ENCODE data around the gene PRRT4. TPM values are rescaled to one million over a fixed set of nuclear protein-coding genes. Genes with fewer than 3 reads are reported as not detected.
A peak's percentile ranks its signal among the peaks of the same experiment; 100 is the strongest.

PRRT4 gene
- total RNA-seq, 1 donor from 2014 or later, result 0.21 TPM

DNA sequence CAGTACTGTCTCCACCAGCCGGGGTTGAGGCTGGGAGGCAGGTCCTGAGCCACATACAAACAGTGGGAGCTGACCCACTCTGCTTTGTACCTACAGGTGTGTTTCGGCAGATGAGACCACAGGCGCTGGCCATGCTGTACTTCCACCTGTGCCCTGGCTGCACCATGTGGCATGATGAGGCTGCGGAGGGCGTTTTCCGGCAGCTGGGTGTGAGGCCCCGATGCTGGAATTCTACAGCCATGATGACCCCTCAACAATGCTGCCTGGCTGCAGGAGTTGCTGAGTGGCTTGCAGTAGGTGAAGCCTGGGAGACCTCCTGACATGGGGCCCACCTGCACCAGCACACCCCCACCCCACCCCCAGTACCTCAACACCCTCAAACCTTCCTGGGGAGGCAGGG lies 30.3 kb upstream of the PRRT4 start:
- intact Hi-C loops (cut with micrococcal nuclease), result no loop called here

GRCh38 chr7:128390871-128391565 lies 29.5 kb upstream of the PRRT4 start:
- no peaks in the 10 kb centered on the region for H3K9me3 Mint-ChIP-seq
- intact Hi-C loops (cut with micrococcal nuclease), result no loop called here
- no peaks in the 10 kb centered on the region for H3K36me3 Mint-ChIP-seq (ENCODE audit: low read depth)
- no peaks in the 10 kb centered on the region for H3K27me3 Mint-ChIP-seq (ENCODE audit: insufficient read depth)
- H3K4me1 Mint-ChIP-seq (ENCODE audit: low read depth), result no peaks in the 10 kb centered on the region
- no peak for DNase-seq (ENCODE audit: low spot score)
- H3K27ac Mint-ChIP-seq, result no peak overlapping the region
- H3K4me3 Mint-ChIP-seq, result no peak overlapping the region

More for the DNA sequence above, 30.3 kb upstream of the PRRT4 start:
- H3K4me3 Mint-ChIP-seq, result no peak overlapping the region
- no peaks in the 10 kb centered on the region for H3K27me3 Mint-ChIP-seq (ENCODE audit: insufficient read depth)
- DNase-seq (ENCODE audit: low spot score), result no peak
- no peaks in the 10 kb centered on the region for H3K4me1 Mint-ChIP-seq (ENCODE audit: low read depth)
- H3K27ac Mint-ChIP-seq, result no peak overlapping the region
- H3K9me3 Mint-ChIP-seq, result no peaks in the 10 kb centered on the region
- peaks cover 4% of the 10 kb centered on the region for H3K36me3 Mint-ChIP-seq (ENCODE audit: low read depth)

DNA sequence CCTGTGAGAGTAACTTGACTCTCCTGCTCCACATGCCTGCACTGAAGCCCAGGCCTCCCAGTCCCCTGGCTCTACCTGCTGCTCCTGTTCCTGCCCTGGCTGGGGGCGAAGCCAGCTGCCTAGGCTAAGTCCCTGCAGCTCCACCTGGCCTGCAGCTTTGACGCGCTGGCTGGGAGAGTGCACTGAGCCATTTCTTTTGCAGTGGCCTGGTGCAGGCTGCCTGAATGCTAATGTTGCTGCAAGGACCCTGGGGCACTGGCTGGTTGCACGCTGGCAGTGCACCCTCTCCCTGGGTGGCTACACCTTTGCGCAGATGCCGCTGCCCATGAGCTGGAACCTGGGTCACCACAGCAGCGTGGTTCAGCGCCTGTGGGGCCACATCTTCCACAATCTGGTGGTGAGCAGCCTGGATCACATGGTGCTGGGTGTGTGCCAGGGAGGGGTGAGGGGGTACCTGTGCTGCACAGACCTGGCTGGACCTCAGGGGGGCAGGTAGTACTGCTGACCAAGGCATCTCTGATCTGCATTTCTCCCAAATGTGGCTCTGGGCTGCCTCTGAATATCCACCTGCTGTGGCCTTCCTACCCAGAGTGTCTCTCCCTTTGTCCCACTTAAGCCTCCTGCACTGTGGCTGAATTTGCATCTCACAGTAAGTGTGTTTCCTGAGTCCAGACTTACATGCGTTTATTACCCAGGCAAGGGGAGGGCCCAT lies 28.3 kb upstream of the PRRT4 start:
- H3K4me3 Mint-ChIP-seq, result no peak overlapping the region
- no peaks in the 10 kb centered on the region for H3K4me1 Mint-ChIP-seq (ENCODE audit: low read depth)
- H3K27me3 Mint-ChIP-seq (ENCODE audit: insufficient read depth), result no peaks in the 10 kb centered on the region
- intact Hi-C loops (cut with micrococcal nuclease), result no loop called here
- H3K9me3 Mint-ChIP-seq, result no peaks in the 10 kb centered on the region
- DNase-seq (ENCODE audit: low spot score), result no peak
- H3K27ac Mint-ChIP-seq, result no peak overlapping the region
- no peaks in the 10 kb centered on the region for H3K36me3 Mint-ChIP-seq (ENCODE audit: low read depth)

GRCh38 chr7:128389085-128389617 lies 27.7 kb upstream of the PRRT4 start:
- no peak overlapping the region for H3K4me3 Mint-ChIP-seq
- intact Hi-C loops (cut with micrococcal nuclease), result no loop called here
- H3K27me3 Mint-ChIP-seq (ENCODE audit: insufficient read depth), result no peaks in the 10 kb centered on the region
- no peak overlapping the region for H3K27ac Mint-ChIP-seq
- no peaks in the 10 kb centered on the region for H3K36me3 Mint-ChIP-seq (ENCODE audit: low read depth)
- H3K4me1 Mint-ChIP-seq (ENCODE audit: low read depth), result no peaks in the 10 kb centered on the region
- no peak for DNase-seq (ENCODE audit: low spot score)
- no peaks in the 10 kb centered on the region for H3K9me3 Mint-ChIP-seq

DNA sequence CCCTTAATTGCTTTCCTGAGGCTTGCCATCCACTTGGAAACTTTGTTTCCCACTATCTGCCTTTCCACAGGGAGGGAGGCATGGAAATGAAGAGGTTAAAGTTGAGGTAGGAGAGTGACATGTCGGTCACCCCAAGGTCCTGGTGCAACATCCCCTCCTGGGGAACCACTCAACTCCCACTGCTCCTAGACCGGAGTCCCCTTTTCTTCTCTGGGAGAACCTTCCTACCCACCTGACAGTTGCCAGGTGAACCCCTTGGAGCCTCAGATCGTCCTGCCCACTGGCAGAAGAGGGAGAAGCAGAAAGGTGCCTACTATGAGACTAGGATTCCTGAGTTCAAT lies 26.6 kb upstream of the PRRT4 start:
- no peaks in the 10 kb centered on the region for H3K9me3 Mint-ChIP-seq
- DNase-seq (ENCODE audit: low spot score), result no peak
- no peaks in the 10 kb centered on the region for H3K4me1 Mint-ChIP-seq (ENCODE audit: low read depth)
- no peaks in the 10 kb centered on the region for H3K27me3 Mint-ChIP-seq (ENCODE audit: insufficient read depth)
- intact Hi-C loops (cut with micrococcal nuclease), result no loop called here
- no peaks in the 10 kb centered on the region for H3K36me3 Mint-ChIP-seq (ENCODE audit: low read depth)
- no peak overlapping the region for H3K27ac Mint-ChIP-seq
- no peak overlapping the region for H3K4me3 Mint-ChIP-seq

- no peaks in the 10 kb centered on the region for H3K4me1 Mint-ChIP-seq (ENCODE audit: low read depth)
- no peak overlapping the region for H3K4me3 Mint-ChIP-seq
- no peaks in the 10 kb centered on the region for H3K36me3 Mint-ChIP-seq (ENCODE audit: low read depth)
- DNase-seq (ENCODE audit: low spot score), result peak; percentile 43
- H3K27me3 Mint-ChIP-seq (ENCODE audit: insufficient read depth), result no peaks in the 10 kb centered on the region
- no peak overlapping the region for H3K27ac Mint-ChIP-seq
- no peaks in the 10 kb centered on the region for H3K9me3 Mint-ChIP-seq
- intact Hi-C loops (cut with micrococcal nuclease), result loop anchor here (1.0 to 2.0 kb wide), 2 partner anchors 25 to 40 kb away; no protein-coding TSS in a partner anchor
Measured at GRCh38 chr7:128387216-128388144, 26.0 kb upstream of the PRRT4 start.

DNA sequence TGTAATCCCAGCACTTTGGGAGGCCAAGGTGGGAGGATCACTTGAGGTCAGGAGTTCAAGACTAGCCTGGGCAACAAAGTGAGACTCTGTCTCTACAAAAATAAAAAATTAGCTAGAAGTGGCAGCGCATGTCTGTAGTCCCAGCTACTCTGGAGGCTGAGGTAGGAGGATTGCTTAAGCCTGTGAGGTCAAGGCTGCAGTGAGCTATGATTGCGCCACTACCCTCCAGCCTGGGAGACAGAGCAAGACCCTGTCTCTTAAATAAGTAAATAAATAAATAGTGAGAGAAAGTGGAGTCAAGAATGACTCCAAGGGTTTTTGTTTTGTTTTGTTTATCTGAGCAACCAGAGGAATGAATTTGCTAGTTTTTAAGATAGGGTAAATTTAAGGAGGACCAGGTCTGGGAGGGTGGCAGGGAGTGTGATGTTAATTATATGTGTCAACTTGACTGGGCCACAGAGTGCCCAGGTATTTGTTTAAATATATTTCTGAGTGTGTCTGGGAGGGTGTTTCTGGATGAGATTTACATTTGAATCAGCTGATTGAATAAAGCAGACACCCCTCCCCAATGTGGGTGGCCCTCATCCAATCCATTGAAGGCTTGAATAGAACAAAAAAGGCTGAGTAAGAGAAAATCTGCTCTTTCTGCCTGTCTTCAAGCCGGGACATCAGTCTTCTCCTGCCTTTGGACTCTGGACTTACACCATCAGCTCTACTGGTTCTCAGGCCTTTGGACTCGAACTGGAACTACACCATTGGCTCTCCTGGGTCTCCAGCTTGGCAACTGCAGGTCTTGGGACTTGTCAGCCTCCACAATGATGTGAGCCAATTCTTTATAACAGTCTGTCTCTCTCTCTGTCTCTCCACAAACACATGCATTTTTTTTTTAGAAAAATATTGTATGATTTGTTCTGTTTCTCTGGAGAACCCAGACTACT lies 24.8 kb upstream of the PRRT4 start:
- DNase-seq (ENCODE audit: low spot score), result no peak
- H3K27ac Mint-ChIP-seq, result no peak overlapping the region
- no peaks in the 10 kb centered on the region for H3K9me3 Mint-ChIP-seq
- H3K36me3 Mint-ChIP-seq (ENCODE audit: low read depth), result no peaks in the 10 kb centered on the region
- H3K27me3 Mint-ChIP-seq (ENCODE audit: insufficient read depth), result no peaks in the 10 kb centered on the region
- no peak overlapping the region for H3K4me3 Mint-ChIP-seq
- no peaks in the 10 kb centered on the region for H3K4me1 Mint-ChIP-seq (ENCODE audit: low read depth)
- intact Hi-C loops (cut with micrococcal nuclease), result loop anchor here (2.0 kb wide), 1 partner anchor 23 kb away; no protein-coding TSS in a partner anchor

- Mint-ChIP-seq H3K4me1 (ENCODE audit: low read depth) (no peaks in the 10 kb centered on the region), H3K9me3 (no peaks in the 10 kb centered on the region), H3K27ac (no peak overlapping the region), H3K4me3 (no peak overlapping the region), H3K27me3 (ENCODE audit: insufficient read depth) (no peaks in the 10 kb centered on the region), H3K36me3 (ENCODE audit: low read depth) (no peaks in the 10 kb centered on the region)
- DNase-seq (ENCODE audit: low spot score), result no peak
- intact Hi-C loops (cut with micrococcal nuclease), result no loop called here
Measured at GRCh38 chr7:128384726-128385125, 23.2 kb upstream of the PRRT4 start.

GRCh38 chr7:128383776-128384175 lies 22.3 kb upstream of the PRRT4 start:
- Mint-ChIP-seq H3K4me1 (ENCODE audit: low read depth) (no peaks in the 10 kb centered on the region), H3K9me3 (no peaks in the 10 kb centered on the region), H3K36me3 (ENCODE audit: low read depth) (no peaks in the 10 kb centered on the region), H3K4me3 (no peak overlapping the region), H3K27ac (no peak overlapping the region), H3K27me3 (ENCODE audit: insufficient read depth) (no peaks in the 10 kb centered on the region)
- no peak for DNase-seq (ENCODE audit: low spot score)
- intact Hi-C loops (cut with micrococcal nuclease), result no loop called here

GRCh38 chr7:128381161-128381821 lies 19.8 kb upstream of the PRRT4 start:
- DNase-seq (ENCODE audit: low spot score), result no peak
- Mint-ChIP-seq H3K27me3 (ENCODE audit: insufficient read depth) (peaks cover 9% of the 10 kb centered on the region), H3K4me3 (no peak overlapping the region), H3K36me3 (ENCODE audit: low read depth) (no peaks in the 10 kb centered on the region), H3K4me1 (ENCODE audit: low read depth) (no peaks in the 10 kb centered on the region), H3K9me3 (no peaks in the 10 kb centered on the region), H3K27ac (no peak overlapping the region)
- intact Hi-C loops (cut with micrococcal nuclease), result no loop called here

DNA sequence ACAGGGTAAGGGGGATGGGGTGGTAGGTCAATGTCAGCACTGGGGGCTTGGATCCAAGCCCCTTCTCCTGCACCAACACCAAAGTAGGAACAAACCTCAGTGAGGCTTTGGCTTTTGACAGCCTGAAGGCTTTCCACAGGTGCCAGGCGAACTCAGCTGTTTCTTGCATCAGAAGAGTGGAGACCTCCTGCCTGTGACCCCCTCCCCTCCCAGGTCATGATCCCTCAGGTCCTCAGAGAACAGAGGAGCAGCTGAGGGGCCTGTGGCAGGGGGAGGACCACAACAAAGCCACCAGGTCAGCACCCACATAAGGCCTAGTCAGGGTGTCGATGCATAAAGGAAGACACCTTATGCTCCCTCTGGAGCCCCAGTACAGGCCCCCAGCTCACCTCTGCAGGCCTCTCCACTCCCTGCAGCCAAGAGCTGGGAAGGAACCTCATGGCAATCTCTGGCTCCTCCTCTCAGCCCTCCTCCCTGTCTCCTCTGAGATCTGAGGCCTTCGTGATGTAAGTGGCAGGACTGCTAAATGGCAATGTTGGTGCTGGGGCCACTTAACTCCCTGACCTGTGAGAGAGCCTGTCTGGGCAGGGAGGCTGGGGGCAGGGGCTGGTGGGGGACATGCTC lies 19.1 kb upstream of the PRRT4 start:
- DNase-seq (ENCODE audit: low spot score), result no peak
- Mint-ChIP-seq H3K27ac (no peak overlapping the region), H3K36me3 (ENCODE audit: low read depth) (no peaks in the 10 kb centered on the region), H3K27me3 (ENCODE audit: insufficient read depth) (peaks cover 9% of the 10 kb centered on the region), H3K4me3 (no peak overlapping the region), H3K9me3 (no peaks in the 10 kb centered on the region), H3K4me1 (ENCODE audit: low read depth) (no peaks in the 10 kb centered on the region)
- intact Hi-C loops (cut with micrococcal nuclease), result no loop called here
